GM20431 (cell line): ENCODE data around the gene BTBD1.

ENCODE experiments used
- in situ Hi-C: fragments of 300-500 bp; cut with MseI, MboI; formaldehyde crosslinking; loops from one replicate; pipeline ENCODE4 v1.15.0; 2020; ENCODE audit warnings: low sequenced_read_pairs; ENCODE audit not compliant: unreplicated experiment

BTBD1 gene

DNA sequence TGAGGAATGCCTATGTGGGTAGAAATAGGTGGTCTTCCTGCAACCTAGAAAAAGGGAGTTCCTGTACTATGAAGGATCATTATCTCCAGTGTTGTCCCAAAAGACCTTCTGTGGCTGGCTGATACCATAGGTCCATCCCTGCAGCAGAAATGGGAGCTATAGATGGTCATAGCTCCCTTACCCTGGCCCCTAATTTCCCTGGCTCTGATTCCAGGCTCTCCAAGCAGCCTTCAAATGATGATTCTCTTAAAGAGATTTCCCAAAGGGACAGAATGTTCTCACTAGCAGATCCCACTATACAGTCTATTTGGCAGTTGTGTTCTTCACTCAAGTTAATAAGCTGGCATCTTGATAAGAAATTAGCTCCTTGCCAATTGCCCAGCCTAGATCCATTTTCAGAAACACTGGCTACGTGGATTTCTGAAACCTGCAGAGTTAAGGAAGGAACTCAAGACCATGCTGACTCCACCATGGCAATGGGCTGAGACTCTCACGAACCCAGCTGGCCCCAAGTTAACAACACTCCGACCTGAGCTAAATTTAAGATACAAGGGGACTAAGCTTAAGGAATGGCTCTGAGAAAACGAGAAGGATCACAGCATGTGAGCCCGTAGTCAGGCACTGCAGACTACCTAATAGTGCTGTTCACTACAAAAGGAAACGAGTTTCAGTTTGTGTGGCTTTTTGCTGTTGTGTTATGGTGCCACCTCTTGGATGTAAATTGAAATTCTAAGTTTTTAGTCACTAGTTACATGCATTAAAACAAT lies 67.0 kb downstream of the BTBD1 start:
- in situ Hi-C loops, result loop anchor here (25.0 kb wide), 1 partner anchor 463 kb away; the partner anchor contains the start of gene RPS17

DNA sequence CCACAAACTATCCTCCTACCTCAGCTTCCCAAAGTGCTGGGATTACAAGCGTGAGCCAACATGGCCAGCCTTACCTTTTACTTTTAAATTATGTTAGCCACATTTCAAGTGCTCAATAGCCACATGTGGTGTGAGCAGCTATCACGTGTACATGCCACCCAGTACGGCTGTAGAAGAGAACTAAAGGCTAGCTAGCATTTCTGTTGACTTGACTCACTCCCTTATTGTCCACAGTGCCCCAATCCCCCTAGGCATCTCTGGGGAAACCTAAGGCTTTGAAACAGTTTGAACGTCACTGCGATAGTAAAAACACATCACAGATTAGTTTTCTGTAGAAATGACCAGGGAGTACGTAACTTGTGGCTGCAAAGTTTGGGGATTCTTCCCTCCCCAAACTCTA lies 67.6 kb downstream of the BTBD1 start:
- in situ Hi-C loops, result loop anchor here (25.0 kb wide), 1 partner anchor 462 kb away; the partner anchor contains the start of gene RPS17

DNA sequence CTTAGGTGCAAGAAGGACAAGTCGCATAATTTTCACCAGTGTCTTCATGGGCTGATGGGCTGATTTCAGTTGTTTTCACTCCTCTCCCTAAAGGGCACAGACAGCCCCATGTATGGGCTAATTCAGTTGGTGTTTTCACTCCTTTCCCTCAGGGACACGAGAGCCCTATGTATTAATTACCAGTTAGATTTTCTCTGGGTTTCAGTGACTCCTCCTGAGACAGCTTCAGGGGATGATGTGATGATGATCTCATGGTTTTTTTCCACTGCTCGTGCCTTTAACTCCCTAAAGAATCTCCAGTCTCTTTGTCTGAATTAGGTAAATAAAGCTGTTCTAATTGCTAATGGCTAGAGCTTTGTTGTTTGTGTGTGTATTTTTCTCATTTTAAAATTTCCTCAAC lies 71.1 kb downstream of the BTBD1 start:
- in situ Hi-C loops, result loop anchor here (25.0 kb wide), 1 partner anchor 459 kb away; the partner anchor contains the start of gene RPS17

DNA sequence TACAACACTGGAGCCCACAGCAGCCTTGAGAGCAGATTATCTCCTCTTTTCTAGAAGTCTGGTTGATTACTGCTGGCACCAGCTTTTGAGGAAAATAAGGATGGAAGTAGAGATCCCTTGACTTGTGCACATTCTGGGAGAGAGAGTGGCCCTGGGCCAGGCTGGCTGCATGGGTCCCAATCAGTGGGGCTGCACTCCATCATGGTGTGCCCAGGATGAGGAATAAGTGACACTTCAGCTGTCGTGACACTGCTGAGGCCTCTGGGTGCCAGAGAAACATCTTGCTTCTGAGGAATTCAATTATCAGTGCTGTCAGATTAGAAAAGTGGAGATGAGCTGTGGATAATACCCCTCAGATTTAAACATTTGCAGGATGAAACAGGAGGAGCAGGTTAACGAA lies 72.0 kb downstream of the BTBD1 start:
- in situ Hi-C loops, result loop anchor here (25.0 kb wide), 1 partner anchor 458 kb away; the partner anchor contains the start of gene RPS17

DNA sequence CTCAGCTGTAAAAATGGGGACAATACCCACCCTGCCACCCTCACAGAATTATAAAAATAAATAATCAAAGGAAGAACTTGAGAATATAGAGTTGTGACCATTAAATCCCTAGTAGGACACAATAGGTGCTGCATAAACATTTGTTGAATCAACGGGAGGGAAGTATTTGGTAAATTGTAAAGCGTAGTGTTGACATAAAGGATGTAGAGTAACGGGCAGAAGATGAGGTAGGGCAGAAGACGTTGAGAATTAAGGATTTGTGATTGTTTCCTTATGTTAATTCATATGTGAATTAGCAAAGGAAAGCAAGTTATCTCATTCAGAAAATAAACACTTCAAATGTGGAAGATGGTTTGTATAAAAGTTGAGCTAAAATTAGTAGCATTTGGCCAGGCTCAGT lies 73.9 kb downstream of the BTBD1 start:
- in situ Hi-C loops, result loop anchor here (25.0 kb wide), 1 partner anchor 456 kb away; the partner anchor contains the start of gene RPS17

DNA sequence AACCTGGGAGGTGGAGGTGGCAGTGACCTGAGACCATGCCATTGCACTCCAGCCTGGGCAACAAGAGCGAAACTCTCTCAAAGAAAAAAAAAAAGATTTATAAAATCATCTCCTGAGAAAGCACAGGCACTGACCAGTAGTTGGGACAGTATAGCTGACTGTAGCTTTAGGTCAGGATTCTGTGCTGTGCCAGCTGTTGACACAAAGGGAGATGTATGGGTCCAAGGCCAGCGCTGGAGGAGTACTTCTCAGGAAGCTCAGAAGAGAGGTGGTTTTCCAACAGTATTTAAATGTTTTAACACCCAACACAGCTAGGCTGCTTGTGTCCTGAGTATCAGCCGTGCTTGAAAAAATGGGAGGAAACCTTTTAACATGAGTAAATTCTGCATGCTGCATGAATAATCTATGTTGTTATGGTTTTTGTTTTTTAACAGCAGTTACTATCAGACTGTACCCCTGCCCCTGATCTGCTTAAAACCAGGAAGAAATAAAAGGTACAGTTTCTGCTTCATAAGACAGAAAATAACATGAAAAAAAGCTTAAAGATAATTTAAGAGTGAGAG lies 74.5 kb downstream of the BTBD1 start:
- in situ Hi-C loops, result loop anchor here (25.0 kb wide), 1 partner anchor 455 kb away; the partner anchor contains the start of gene RPS17

DNA sequence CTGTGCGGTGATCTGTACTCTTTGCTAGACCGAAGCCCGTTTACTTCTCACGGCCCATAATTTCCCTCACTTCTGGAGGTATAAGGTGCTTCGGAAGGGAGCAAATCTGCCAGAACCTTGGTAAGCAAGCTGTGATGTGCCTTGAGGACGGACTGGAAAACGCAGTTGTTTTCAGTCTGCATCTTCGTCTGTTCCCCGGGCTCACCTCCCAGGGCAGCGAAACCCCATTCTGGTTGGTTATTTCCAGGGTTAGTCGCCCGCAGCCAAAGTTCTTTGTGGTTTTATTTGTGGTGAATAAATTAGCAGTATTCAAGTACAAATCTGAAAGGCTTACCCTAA lies 80.6 kb downstream of the BTBD1 start:
- in situ Hi-C loops, result loop anchor here (25.0 kb wide), 1 partner anchor 449 kb away; the partner anchor contains the start of gene RPS17

DNA sequence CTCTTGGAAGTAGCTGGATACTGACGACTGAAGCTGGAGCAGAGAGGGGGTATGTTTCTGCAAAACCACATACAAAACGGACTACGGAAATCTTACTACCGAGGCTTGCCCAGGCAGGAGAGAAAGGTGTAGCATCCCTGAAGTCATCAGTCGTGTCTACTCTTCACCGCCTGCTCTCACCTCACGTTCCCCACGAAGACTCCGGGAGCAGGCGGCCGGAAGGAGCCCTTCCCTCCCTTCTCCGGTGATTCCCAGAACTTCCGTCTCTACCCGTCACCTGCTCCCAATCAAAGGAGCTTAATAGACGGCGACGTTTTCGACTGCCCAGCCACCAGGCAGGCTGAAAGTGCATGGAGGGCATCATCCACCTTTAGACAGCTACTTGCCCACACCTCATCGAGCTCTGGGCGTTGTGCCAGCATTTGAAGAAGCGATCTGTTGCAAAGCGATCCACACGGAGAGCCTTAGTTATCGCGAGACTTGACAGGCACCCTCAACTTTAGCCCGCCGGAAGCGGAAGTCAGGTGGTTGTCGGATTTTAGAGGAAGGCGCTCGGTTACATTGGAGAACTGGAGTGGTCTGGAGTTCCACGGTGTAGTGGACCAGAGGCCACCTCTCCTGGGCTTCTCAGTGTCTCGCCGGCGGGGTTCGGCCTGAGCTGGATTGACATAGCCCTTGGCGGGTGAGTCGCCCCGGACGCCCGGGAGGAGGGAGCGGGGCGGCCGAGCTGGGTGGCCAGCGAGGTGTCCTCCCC lies 81.2 kb downstream of the BTBD1 start, which contains the start of gene RAMAC:
TSS of gene RAMAC (plus strand) at position 523 of the 754 bp plus-strand sequence. CDS start 2,809 bp downstream, outside the sequence.
- in situ Hi-C loops, result loop anchor here (25.0 kb wide), 1 partner anchor 449 kb away; the partner anchor contains the start of gene RPS17

DNA sequence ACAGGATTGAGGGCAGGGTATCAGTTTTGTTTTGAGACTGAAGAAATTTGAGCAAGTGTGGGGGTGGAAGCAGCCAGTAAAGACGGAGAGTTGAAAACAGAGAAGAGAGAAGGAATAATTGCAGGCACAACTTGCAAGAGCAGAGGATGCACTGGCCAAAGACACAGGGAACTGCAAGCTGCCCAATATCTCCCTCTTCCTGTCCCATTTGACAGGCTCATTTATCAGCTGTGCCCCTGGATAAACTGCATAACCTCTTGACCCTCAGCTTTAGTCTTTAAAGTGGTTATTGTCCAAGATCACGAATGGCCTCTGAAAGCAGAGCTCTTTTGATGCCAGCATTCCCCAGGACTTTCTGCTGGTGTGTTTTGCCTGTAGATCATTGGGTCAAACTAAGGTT lies 86.1 kb downstream of the BTBD1 start:
- in situ Hi-C loops, result loop anchor here (25.0 kb wide), 1 partner anchor 444 kb away; the partner anchor contains the start of gene RPS17

DNA sequence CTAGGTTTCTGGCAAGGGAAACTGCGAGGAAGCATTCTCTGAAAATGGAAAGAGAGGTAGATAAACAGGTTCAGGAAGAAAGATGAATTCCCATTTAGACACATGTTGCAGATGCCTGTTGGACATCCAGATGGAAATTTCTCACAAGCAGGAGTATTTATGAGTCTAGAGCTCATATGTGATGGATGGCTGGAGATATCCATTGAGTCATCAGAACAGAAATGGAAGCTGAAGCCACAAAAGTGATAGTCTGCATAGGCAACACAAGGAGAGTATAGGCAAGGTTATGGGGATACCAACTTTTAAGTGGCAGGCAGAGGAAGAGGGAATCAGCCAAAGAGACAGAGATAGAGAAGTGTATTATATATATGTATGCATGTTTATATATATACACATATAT lies 87.3 kb downstream of the BTBD1 start:
- in situ Hi-C loops, result loop anchor here (25.0 kb wide), 1 partner anchor 442 kb away; the partner anchor contains the start of gene RPS17

DNA sequence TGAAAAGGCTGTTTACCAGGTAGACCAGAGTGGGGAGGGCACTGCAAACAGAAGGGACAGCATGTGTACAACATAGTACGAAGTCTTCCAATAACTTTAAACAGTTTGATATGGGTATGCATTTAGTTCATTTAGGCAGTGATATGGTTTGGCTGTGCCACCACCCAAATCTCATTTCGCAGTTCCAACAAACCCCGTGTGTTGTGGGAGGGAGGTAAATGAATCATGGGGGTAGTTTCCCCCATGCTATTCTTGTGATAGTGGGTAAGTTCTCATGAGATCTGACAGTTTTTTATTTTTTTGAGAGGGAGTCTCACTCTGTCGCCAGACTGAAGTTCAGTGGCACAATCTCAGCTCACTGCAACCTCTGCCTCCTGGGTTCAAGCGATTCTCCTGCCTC lies 88.6 kb downstream of the BTBD1 start:
- in situ Hi-C loops, result loop anchor here (25.0 kb wide), 1 partner anchor 441 kb away; the partner anchor contains the start of gene RPS17

DNA sequence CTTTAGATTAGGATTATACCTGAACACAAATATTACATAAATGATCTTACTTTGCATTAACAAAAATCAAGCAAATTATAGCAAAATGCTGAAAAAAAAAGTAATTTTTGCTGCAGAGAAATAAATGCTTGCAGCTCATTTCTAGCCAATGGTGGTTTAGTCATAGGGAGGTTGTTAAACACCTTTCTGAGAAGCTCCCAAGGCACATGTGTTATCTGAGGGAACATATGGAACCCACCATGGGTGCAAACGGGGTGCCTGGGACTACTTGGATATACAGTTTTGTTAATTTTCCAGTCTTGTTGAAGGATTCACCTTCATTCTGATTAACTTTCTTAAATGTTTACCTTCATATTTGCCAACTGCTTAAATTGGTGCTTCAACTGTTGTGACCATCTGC lies 90.0 kb downstream of the BTBD1 start:
- in situ Hi-C loops, result loop anchor here (25.0 kb wide), 1 partner anchor 440 kb away; the partner anchor contains the start of gene RPS17

DNA sequence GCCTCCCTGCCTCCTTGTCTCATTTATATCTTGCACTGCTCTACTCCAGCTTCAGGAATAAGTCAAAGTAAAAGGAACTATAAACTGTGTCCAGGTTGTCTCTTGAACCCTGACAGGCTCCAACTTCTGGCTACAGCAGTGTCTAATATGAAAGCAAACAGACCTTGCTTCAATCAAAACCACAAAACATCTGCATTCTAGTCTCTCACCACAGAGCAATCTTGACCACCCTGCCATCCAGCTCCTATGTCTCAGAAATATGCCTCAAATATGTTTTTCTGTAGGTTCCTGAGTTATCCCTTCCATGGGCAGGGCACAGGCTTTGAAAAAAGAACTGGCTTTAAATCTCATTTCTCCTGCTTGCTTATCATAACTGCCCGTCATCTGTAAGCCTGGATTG lies 94.1 kb downstream of the BTBD1 start:
- in situ Hi-C loops, result no loop called here

DNA sequence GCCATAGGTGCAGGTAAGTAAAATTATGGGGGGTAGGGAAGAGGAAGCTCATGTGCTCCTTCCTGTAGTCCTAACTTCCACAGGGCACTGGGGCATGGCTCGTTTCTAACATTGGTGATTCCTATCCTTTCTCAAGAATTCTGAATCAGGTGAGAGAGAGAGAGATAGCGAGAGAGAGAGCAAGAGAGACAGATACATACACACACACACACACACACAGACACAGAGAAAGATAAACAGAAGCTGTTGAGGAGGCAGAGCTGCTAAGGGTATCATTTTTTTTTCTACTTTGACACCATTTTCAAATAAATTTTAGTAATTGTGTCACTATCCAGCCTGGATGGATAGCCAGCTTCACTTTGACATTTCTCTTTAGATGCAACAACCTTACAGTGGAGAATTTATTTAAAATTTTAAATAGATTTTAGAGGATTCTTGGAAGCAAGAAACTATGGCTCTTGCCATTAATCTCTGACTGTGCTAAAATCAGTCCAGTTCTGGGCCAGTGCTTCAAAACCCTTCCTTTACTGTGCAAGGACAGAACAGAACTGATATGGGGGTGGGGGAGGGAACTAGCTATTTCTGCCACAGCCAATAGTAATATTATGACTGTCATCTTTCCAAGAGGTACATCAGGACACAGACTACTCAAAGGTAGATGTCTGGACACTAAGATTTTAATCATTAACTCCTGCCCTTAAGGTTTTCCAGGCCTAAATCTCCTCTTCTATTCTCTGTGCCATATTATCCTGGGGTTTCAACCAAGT lies 95.7 kb downstream of the BTBD1 start:
- in situ Hi-C loops, result no loop called here

DNA sequence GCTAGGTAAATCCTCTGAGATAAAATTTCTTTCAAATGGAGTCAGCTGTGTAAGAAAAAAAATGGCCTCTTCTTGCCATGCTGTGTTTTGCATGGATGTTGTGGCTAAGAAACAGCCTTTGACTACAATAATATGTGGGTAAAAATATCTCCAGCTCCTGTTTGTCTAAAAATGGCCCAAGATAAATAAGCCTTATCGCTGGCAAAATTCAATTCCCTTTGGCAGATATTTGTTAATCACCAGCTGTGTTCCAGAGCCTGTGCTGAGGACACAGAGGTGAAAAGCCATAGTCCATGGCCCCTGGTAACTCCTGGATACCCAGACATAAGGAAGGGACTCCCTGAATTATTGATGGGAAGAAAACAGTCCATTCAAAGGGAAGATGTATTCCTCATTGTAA lies 96.4 kb downstream of the BTBD1 start:
- in situ Hi-C loops, result no loop called here

DNA sequence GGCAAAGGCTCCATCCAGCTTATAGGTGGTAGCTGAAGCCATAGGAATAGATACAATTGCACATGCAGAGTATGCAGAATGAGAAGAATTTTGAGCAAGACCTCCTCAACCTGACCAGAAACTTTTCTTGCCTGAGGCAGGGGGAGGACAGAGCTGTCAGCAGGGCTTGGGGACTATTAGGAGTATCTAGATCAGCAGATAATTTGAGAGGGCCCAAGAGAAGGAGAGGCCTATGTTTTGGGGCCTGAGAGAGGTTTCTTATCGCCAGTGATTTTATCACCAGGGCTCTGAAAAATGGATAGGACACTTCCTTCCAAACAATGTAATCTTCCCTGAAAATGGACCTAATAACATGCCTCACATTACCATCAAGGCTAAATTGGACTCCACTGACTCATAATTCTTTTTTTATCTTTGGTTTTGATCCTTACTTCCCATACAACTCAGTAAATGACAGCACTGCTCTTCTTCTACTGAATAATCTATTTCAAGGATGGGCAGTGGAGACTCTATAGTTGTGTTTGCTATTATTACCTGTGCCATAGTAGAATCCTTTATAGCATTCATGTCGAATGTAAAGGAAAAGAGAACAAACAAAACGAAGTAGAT lies 96.9 kb downstream of the BTBD1 start:
- in situ Hi-C loops, result no loop called here

DNA sequence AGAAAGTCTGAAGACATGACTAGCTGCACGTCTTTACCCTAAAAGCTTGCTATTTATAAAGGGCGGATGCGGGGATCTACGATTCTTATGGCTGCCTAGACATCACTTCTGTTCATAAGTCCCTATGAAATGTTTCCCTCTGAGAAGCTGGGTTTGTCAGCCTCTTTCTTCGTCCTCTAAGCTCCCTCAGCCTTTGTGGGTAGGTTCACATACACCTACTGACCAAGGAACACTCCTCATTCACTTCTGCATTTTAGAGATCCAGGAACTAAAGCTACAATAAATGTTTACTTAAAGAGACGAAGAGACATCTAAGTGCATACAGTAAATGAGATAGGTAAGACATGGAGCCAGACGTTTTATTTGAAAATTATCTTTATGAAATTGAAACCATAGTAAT lies 97.7 kb downstream of the BTBD1 start:
- in situ Hi-C loops, result no loop called here

DNA sequence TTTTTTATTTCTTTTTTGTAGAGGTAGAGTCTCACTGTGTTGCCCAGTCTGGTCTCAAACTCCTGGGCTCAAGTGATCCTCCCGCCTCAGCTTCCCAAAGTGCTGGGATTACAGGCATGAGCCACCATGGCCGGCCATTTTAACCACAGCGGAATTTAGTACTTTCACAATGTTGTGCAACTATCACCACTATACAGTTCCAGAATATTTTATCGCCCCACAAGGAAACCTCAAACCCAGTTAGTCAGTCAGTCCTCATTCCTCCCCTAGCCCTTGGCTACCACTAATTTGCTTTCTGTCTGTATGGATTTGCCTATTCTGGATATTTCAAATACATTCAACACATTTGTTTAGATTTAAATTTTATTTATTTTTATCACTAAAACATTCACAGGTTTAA lies 99.0 kb downstream of the BTBD1 start:
- in situ Hi-C loops, result no loop called here

DNA sequence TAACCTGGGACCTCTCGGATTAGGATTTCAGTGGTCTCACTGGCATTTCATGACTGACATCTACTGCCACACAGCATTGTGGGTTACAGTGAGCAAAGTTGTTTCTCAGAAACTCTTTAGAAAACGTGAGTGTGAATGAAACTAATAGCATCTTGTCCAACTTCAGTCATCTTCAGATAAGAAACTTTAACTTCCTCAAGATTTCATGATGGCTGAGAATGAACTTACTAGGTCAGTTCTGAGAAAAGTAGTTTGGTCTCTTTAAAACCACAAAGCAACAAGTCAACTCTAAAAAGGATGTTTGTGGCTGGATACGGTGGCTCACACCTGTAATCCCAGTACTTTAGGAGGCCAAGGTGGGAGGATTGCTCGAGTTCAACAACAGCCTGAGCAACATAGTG lies 100.4 kb downstream of the BTBD1 start:
- in situ Hi-C loops, result no loop called here
